Natural killer cell (primary cell): ENCODE data around the gene DHX34. TPM values are rescaled to one million over a fixed set of nuclear protein-coding genes. Genes with fewer than 3 reads are reported as not detected.

Source experiments
- ATAC-seq, 3 donors: fragments of 150-1000 bp in 2 of 3; fragments of 200-7000 bp in 1 of 3; cut with Tn5 transposase; 1 replicate in 1 of 3; 2 replicates in 2 of 3; pipeline ENCODE4 v1.10.0; 2021; ENCODE audit warnings: mild to moderate bottlenecking in 2 of 3, moderate library complexity in 2 of 3
- DNase-seq, 2 donors: peaks; one replicate each; pipeline versions ENCODE4 v3.0.0 to v3.0.0-alpha.2; 2013 to 2021; ENCODE audit warnings: mixed read lengths in 1 of 2
- H3K27ac ChIP-seq: one replicate; pipeline ENCODE4 v1.5.1; 2013; ENCODE audit warnings: mild to moderate bottlenecking, low read length
- H3K27me3 ChIP-seq: one replicate; pipeline ENCODE4 v1.6.1; 2013; ENCODE audit warnings: low read length; ENCODE audit not compliant: control insufficient read depth, insufficient read depth
- H3K36me3 ChIP-seq: one replicate; pipeline ENCODE4 v1.6.1; 2013; ENCODE audit warnings: low read length; ENCODE audit not compliant: control insufficient read depth, insufficient read depth
- H3K4me1 ChIP-seq: one replicate; pipeline ENCODE4 v1.6.1; 2013; ENCODE audit warnings: low read length; ENCODE audit not compliant: control insufficient read depth, insufficient read depth
- H3K4me3 ChIP-seq: one replicate; pipeline ENCODE4 v1.5.1; 2013; ENCODE audit warnings: low read length
- H3K9me3 ChIP-seq: one replicate; pipeline ENCODE4 v1.6.1; 2013; ENCODE audit warnings: low read length; ENCODE audit not compliant: control insufficient read depth, insufficient read depth
- H3K27ac Mint-ChIP-seq, 2 donors: one replicate each; pipeline ENCODE4 v1.8.0; 2022; ENCODE audit warnings: mild to moderate bottlenecking in 2 of 2, mixed read lengths in 2 of 2, moderate library complexity in 1 of 2
- H3K27me3 Mint-ChIP-seq, 2 donors: one replicate each; pipeline ENCODE4 v1.8.0; 2022; ENCODE audit warnings: low read depth in 2 of 2, mixed read lengths in 2 of 2
- H3K36me3 Mint-ChIP-seq: one replicate; pipeline ENCODE4 v1.8.0; 2022; ENCODE audit warnings: mixed read lengths
- H3K4me1 Mint-ChIP-seq, 2 donors: one replicate each; pipeline ENCODE4 v1.8.0; 2022; ENCODE audit warnings: mixed read lengths in 2 of 2
- H3K4me3 Mint-ChIP-seq: one replicate; pipeline ENCODE4 v1.8.0; 2022; ENCODE audit warnings: mild to moderate bottlenecking, moderate library complexity, mixed read lengths
- H3K9me3 Mint-ChIP-seq, 2 donors: one replicate each; pipeline ENCODE4 v1.8.0; 2022; ENCODE audit warnings: mixed read lengths in 2 of 2
- WGBS: methylation state at CpG from one replicate; pipeline ENCODE4 v1.1.7; 2013; ENCODE audit warnings: missing lambda C conversion rate; ENCODE audit not compliant: insufficient coverage; 5-methylcytosine and 5-hydroxymethylcytosine counted together
- intact Hi-C: fragments of 100-400 bp; cut with micrococcal nuclease; formaldehyde crosslinking; loops from one replicate; pipeline ENCODE4 v1.14.2; 2022
- total RNA-seq, 4 donors: library from RNA; stranded (reverse); fragments of 120-200 nt in 1 of 4; gene quantifications; one replicate each; pipeline versions ENCODE4 v1.2.3 to v1.2.4, GENCODE V29; 2013 to 2022
- TF ChIP-seq, protein P1 (sequence below): fragments of 200-600 bp; IDR thresholded peaks from one replicate; pipeline ENCODE4 v1.8.0; 2022; ENCODE audit warnings: antibody characterized with exemption

Gene DHX34
- total RNA-seq, 3 donors from 2014 or later (not counting 1 experiment from before 2014, with no cell fraction given) = 19.8 to 25.9 (median 20.0) TPM

DNA sequence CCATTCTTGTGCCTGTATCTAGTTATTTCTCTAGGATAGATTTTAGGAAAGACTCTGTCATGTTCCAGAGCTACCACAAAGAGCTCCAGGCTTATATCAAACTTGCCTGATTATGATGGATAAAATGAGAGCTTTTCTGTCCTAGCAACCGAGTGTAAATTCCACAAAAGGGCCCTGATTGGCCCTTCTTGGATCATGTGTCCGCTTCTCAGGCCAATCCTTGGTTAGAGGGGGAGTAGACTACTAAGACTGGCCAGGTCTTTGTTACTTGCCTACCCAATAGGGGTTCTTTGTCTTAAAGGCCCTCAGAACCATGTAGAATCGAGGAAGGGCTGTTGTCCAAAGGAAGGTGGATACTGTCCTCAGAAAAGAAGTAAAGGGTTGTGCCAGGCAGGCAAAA lies 2.4 kb downstream of the DHX34 start:
- intact Hi-C loops = no loop called here
- Histone ChIP-seq H3K9me3 (no peaks in the 10 kb centered on the region), H3K36me3 (peaks cover 29% of the 10 kb centered on the region), H3K4me3 (no peak overlapping the region), H3K27me3 (no peaks in the 10 kb centered on the region), H3K4me1 (peaks cover 22% of the 10 kb centered on the region), H3K27ac (no peak overlapping the region)
- DNase-seq (peak in 1 of 2 donors; percentile 28), ATAC-seq (no peak)
- TF ChIP-seq, protein P1, sequence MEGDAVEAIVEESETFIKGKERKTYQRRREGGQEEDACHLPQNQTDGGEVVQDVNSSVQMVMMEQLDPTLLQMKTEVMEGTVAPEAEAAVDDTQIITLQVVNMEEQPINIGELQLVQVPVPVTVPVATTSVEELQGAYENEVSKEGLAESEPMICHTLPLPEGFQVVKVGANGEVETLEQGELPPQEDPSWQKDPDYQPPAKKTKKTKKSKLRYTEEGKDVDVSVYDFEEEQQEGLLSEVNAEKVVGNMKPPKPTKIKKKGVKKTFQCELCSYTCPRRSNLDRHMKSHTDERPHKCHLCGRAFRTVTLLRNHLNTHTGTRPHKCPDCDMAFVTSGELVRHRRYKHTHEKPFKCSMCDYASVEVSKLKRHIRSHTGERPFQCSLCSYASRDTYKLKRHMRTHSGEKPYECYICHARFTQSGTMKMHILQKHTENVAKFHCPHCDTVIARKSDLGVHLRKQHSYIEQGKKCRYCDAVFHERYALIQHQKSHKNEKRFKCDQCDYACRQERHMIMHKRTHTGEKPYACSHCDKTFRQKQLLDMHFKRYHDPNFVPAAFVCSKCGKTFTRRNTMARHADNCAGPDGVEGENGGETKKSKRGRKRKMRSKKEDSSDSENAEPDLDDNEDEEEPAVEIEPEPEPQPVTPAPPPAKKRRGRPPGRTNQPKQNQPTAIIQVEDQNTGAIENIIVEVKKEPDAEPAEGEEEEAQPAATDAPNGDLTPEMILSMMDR = no peak
- H3K9me3 Mint-ChIP-seq = no peaks in the 10 kb centered on the region
- H3K4me1 Mint-ChIP-seq = peaks cover 25 to 38% of the 10 kb centered on the region in 2 donors
- WGBS = 85% methylated on average over 3 of the region's 3 CpGs
- no peaks in the 10 kb centered on the region for H3K27me3 Mint-ChIP-seq
- no peaks in the 10 kb centered on the region for H3K36me3 Mint-ChIP-seq
- H3K27ac Mint-ChIP-seq = peak overlapping the region; percentile 43 to 59
- no peak overlapping the region for H3K4me3 Mint-ChIP-seq

DNA sequence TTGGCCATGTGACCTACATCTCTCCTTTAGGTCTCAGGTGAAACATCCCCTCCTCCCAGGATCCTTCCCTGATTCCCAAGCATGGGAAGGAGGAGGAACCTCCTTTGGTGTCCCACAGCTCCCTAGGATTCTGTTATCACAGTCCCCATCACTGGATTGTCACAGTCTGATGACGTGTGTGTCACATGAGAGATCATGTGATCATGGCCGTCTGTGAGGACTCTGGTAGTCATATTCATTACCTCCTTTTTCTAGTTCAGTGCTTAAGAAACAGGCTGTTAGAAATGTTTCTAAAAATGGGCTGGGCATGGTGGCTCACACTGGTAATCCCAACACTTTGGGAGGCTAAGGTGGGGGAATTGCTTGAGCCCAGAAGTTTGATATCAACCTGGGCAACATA lies 3.0 kb downstream of the DHX34 start:
- Mint-ChIP-seq H3K4me1 (peaks cover 25 to 38% of the 10 kb centered on the region in 2 donors), H3K9me3 (no peaks in the 10 kb centered on the region), H3K27ac (peak overlapping the region in 1 of 2 donors; percentile 59), H3K4me3 (peak overlapping the region; percentile 17), H3K27me3 (no peaks in the 10 kb centered on the region), H3K36me3 (no peaks in the 10 kb centered on the region)
- peaks cover 34% of the 10 kb centered on the region for H3K36me3 ChIP-seq
- intact Hi-C loops = no loop called here
- ATAC-seq (no peak), DNase-seq (no peak)
- H3K4me1 ChIP-seq = peaks cover 22% of the 10 kb centered on the region
- WGBS = 80% methylated on average over 1 of the region's 2 CpGs
- no peak overlapping the region for H3K27ac ChIP-seq
- TF ChIP-seq, protein P1 = no peak
- no peak overlapping the region for H3K4me3 ChIP-seq
- no peaks in the 10 kb centered on the region for H3K27me3 ChIP-seq
- H3K9me3 ChIP-seq = no peaks in the 10 kb centered on the region

DNA sequence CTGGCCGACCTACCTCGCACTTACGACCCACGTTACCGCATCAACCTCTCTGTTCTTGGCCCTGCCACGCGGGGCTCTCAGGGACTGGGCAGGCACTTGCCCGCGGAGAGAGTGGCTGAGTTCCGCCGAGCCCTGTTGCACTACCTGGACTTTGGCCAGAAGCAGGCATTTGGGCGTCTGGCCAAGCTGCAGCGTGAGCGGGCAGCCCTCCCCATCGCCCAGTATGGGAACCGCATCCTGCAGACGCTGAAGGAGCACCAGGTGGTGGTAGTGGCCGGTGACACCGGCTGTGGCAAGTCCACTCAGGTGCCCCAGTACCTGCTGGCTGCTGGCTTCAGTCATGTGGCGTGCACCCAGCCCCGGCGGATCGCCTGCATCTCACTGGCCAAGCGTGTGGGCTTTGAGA lies 4.2 kb downstream of the DHX34 start:
- ATAC-seq (no peak), DNase-seq (no peak)
- H3K27me3 ChIP-seq = no peaks in the 10 kb centered on the region
- H3K9me3 ChIP-seq = no peaks in the 10 kb centered on the region
- Mint-ChIP-seq H3K27me3 (no peaks in the 10 kb centered on the region), H3K27ac (no peak overlapping the region), H3K36me3 (no peaks in the 10 kb centered on the region), H3K4me1 (peaks cover 23 to 37% of the 10 kb centered on the region in 2 donors), H3K9me3 (no peaks in the 10 kb centered on the region), H3K4me3 (no peak overlapping the region)
- H3K4me3 ChIP-seq = no peak overlapping the region
- 98% methylated on average over 24 of the region's 24 CpGs for WGBS
- intact Hi-C loops = no loop called here
- TF ChIP-seq, protein P1 = no peak
- H3K27ac ChIP-seq = no peak overlapping the region
- peaks cover 47% of the 10 kb centered on the region for H3K36me3 ChIP-seq
- H3K4me1 ChIP-seq = peaks cover 22% of the 10 kb centered on the region

DNA sequence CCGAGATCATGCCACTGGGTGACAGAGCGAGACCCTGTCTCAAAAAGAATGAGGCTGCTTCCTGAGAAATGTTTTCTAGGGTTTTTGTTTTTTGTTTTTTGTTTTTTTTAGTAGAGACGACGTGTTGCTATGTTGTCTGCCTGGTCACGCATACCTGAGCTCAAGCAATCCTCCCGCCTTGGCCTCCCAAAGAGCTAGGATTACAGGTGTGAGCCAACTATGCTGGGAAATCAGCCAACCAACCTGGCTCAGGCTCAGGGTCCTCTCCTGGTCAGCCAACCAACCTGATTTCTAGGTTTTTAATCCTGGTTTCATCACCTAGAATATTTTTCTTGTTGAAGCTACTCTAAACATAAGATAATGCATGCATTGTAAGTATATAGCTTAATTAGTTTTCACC lies 7.8 kb downstream of the DHX34 start:
- WGBS = 98% methylated on average over 6 of the region's 6 CpGs
- H3K27ac ChIP-seq = no peak overlapping the region
- no peak overlapping the region for H3K4me3 ChIP-seq
- Mint-ChIP-seq H3K4me3 (no peak overlapping the region), H3K36me3 (peaks cover 5% of the 10 kb centered on the region), H3K4me1 (peaks cover 0 to 7% of the 10 kb centered on the region in 2 donors), H3K9me3 (no peaks in the 10 kb centered on the region), H3K27ac (no peak overlapping the region), H3K27me3 (no peaks in the 10 kb centered on the region)
- H3K4me1 ChIP-seq = no peaks in the 10 kb centered on the region
- TF ChIP-seq, protein P1 = no peak
- DNase-seq (no peak), ATAC-seq (no peak)
- intact Hi-C loops = no loop called here
- H3K9me3 ChIP-seq = no peaks in the 10 kb centered on the region
- H3K36me3 ChIP-seq = peaks cover 72% of the 10 kb centered on the region
- no peaks in the 10 kb centered on the region for H3K27me3 ChIP-seq
